Epithelial cell of proximal tubule (primary cell): Measurements from ENCODE around the gene SRP9. TPM values are rescaled to one million over a fixed set of nuclear protein-coding genes. Genes with fewer than 3 reads are reported as not detected.

ENCODE experiments used
- DNase-seq: peaks from one replicate; pipeline ENCODE4 v3.0.0-alpha.2; 2011; ENCODE audit warnings: low read depth
- H3K4me3 ChIP-seq: 2 replicates; pipeline ENCODE4 v1.5.1; 2011; ENCODE audit warnings: low read depth, mild to moderate bottlenecking, low read length
- CTCF ChIP-seq: conservative IDR thresholded peaks from 2 replicates; pipeline ENCODE4 v1.5.1; 2012; ENCODE audit warnings: low read depth, mild to moderate bottlenecking, low read length
- total RNA-seq: library from RNA; depleted of rRNA; stranded (reverse); fragments of >200 nt; gene quantifications from 2 replicates; pipeline ENCODE4 v1.2.3, GENCODE V29; 2015

SRP9 gene
- total RNA-seq, 1 donor from 2014 or later = 313 TPM

- H3K4me3 ChIP-seq = no peak overlapping the region
- DNase-seq = no peak
- TF ChIP-seq CTCF = no peak
Measured at GRCh38 chr1:225763716-225764548, 13.7 kb upstream of the SRP9 start.

DNA sequence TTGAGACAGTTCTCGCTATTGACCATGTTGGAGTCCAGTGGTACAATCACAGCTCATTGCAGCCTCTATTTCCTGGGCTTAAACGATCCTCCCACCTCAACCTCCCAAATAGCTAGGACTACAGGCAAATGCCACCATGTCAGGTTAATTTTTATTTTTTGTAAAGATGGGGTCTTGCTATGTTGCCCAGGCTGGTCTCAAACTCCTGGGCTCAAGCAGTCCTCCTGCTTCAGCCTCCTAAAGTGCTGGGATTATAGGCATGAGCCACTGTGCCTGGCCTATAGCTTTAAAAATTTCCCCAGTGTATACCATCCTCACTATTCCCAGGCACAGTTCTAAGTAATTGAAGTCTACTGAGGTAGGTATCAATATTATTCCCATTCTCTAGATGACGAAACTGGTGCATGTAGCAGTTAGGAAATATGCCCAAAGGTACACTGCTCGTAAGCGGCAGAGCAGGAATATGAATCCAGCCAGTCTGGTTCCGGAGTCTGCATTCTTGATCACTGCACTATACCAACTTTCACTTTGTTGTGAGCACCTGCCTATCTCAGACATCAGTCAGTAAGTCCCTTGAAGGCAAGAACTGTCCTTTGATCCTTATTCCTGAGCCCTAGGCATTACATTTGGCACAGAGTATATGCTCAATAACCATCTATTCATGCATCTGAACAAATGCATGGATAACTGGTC, 11.5 kb upstream of the SRP9 start:
- no peak for TF ChIP-seq CTCF
- no peak for DNase-seq
- H3K4me3 ChIP-seq = no peak overlapping the region

GRCh38 chr1:225766967-225767633, 10.5 kb upstream of the SRP9 start:
- DNase-seq = peak; percentile 62
- no peak overlapping the region for H3K4me3 ChIP-seq
- no peak for TF ChIP-seq CTCF

GRCh38 chr1:225767634-225768540, 9.7 kb upstream of the SRP9 start:
- DNase-seq = no peak
- no peak for TF ChIP-seq CTCF
- no peak overlapping the region for H3K4me3 ChIP-seq

GRCh38 chr1:225768662-225769426, 8.8 kb upstream of the SRP9 start:
- H3K4me3 ChIP-seq = no peak overlapping the region
- DNase-seq = no peak
- no peak for TF ChIP-seq CTCF

GRCh38 chr1:225769687-225770086, 7.9 kb upstream of the SRP9 start:
- no peak for DNase-seq
- TF ChIP-seq CTCF = no peak
- H3K4me3 ChIP-seq = no peak overlapping the region
